ENCODE data around the gene MISP3. TPM values are rescaled to one million over a fixed set of nuclear protein-coding genes. Genes with fewer than 3 reads are reported as not detected.
A peak's percentile ranks its signal among the peaks of the same experiment; 100 is the strongest.
"Not testable (repeated sequence)": the region's sequence is repeated elsewhere in the genome, so short reads cannot be mapped to it uniquely, and the experiment has no call there.

Gene MISP3
- total RNA-seq, 2 experiments from 2014 or later: 2.4 to 2.5 TPM

GRCh38 chr19:14035706-14036105 lies 36.9 kb upstream of the MISP3 start:
- no peak overlapping the region for H3K4me3 Mint-ChIP-seq

GRCh38 chr19:14039181-14039580 lies 33.4 kb upstream of the MISP3 start:
- Mint-ChIP-seq H3K27ac (no peak overlapping the region), H3K9me3 (no peaks in the 10 kb centered on the region), H3K36me3 (peaks cover 36% of the 10 kb centered on the region), H3K27me3 (no peaks in the 10 kb centered on the region), H3K4me1 (ENCODE audit: low read depth) (peaks cover 19% of the 10 kb centered on the region), H3K4me3 (no peak overlapping the region)
- CTCF ChIA-PET: interaction anchor here (1.8 kb wide), 1 partner anchor 9 kb away, joined by 7 read pairs; no protein-coding TSS in a partner anchor
- intact Hi-C loops (cut with micrococcal nuclease): no loop called here
- POLR2A ChIA-PET: no interaction called here
- DNase-seq: no peak

More at GRCh38 chr19:14035706-14036105, 36.9 kb upstream of the MISP3 start:
- peaks cover 27% of the 10 kb centered on the region for H3K36me3 Mint-ChIP-seq
- no peaks in the 10 kb centered on the region for H3K27me3 Mint-ChIP-seq
- intact Hi-C loops (cut with micrococcal nuclease): no loop called here
- POLR2A ChIA-PET: no interaction called here
- no peaks in the 10 kb centered on the region for H3K9me3 Mint-ChIP-seq
- no peak overlapping the region for H3K27ac Mint-ChIP-seq
- peaks cover 27% of the 10 kb centered on the region for H3K4me1 Mint-ChIP-seq (ENCODE audit: low read depth)
- CTCF ChIA-PET: interaction anchor here (0.7 to 2.0 kb wide), 4 partner anchors 12 to 80 kb away, joined by 3 to 6 read pairs (median 4); partner anchors contain the start of gene MISP3
- DNase-seq: no peak

- H3K27me3 Mint-ChIP-seq; H3K9me3 Mint-ChIP-seq; H3K4me3 Mint-ChIP-seq; intact Hi-C loops (cut with micrococcal nuclease); POLR2A ChIA-PET: not testable (repeated sequence)
- Mint-ChIP-seq H3K27ac (peak overlapping the region; percentile 53), H3K4me1 (ENCODE audit: low read depth) (peaks cover 12% of the 10 kb centered on the region), H3K36me3 (peaks cover 39% of the 10 kb centered on the region)
- CTCF ChIA-PET: interaction anchor here (0.5 to 9.3 kb wide), 13 partner anchors 10 to 163 kb away, joined by 3 to 99 read pairs (median 4); partner anchors contain the start of genes IL27RA and MISP3
- peak; percentile 42 for DNase-seq
Measured at GRCh38 chr19:14042659-14043608, 29.7 kb upstream of the MISP3 start.

- intact Hi-C loops (cut with micrococcal nuclease): loop anchor here (5.0 kb wide), 1 partner anchor 166 kb away; no protein-coding TSS in a partner anchor
- H3K4me1 Mint-ChIP-seq (ENCODE audit: low read depth); H3K27me3 Mint-ChIP-seq; H3K9me3 Mint-ChIP-seq; H3K27ac Mint-ChIP-seq; DNase-seq; H3K4me3 Mint-ChIP-seq: not testable (repeated sequence)
- CTCF ChIA-PET: interaction anchor here (0.6 to 9.3 kb wide), 31 partner anchors 8 to 300 kb away, joined by 3 to 99 read pairs (median 4); partner anchors contain the start of genes DCAF15, IL27RA, MISP3 and NANOS3
- H3K36me3 Mint-ChIP-seq: peaks cover 51% of the 10 kb centered on the region
- POLR2A ChIA-PET: interaction anchor here (1.0 to 1.2 kb wide), 2 partner anchors 16 to 42 kb away, joined by 3 to 5 read pairs; partner anchors contain the start of genes IL27RA and RFX1
Measured at GRCh38 chr19:14047866-14048265, 24.7 kb upstream of the MISP3 start.

- H3K27ac Mint-ChIP-seq: peak overlapping the region; percentile 51
- intact Hi-C loops (cut with micrococcal nuclease): loop anchor here (5.0 kb wide), 1 partner anchor 166 kb away; no protein-coding TSS in a partner anchor
Measured at GRCh38 chr19:14048443-14049153, 24.0 kb upstream of the MISP3 start.

GRCh38 chr19:14050512-14050911 lies 22.1 kb upstream of the MISP3 start:
- Mint-ChIP-seq H3K27ac (no peak overlapping the region), H3K4me3 (no peak overlapping the region), H3K27me3 (no peaks in the 10 kb centered on the region), H3K9me3 (peaks cover 7% of the 10 kb centered on the region), H3K36me3 (peaks cover 47% of the 10 kb centered on the region), H3K4me1 (ENCODE audit: low read depth) (peaks cover 4% of the 10 kb centered on the region)
- ChIA-PET CTCF (interaction anchor here (0.5 to 9.3 kb wide), 5 partner anchors 8 to 302 kb away, joined by 3 to 99 read pairs (median 5); partner anchors contain the start of gene MISP3), POLR2A (no interaction called here)
- no peak for DNase-seq
- intact Hi-C loops (cut with micrococcal nuclease): no loop called here

More at GRCh38 chr19:14048443-14049153, 24.0 kb upstream of the MISP3 start:
- Mint-ChIP-seq H3K27me3 (no peaks in the 10 kb centered on the region), H3K9me3 (peaks cover 7% of the 10 kb centered on the region), H3K4me3 (no peak overlapping the region), H3K4me1 (ENCODE audit: low read depth) (peaks cover 4% of the 10 kb centered on the region), H3K36me3 (peaks cover 50% of the 10 kb centered on the region)
- DNase-seq: peak; percentile 83
- ChIA-PET CTCF (interaction anchor here (0.6 to 9.3 kb wide), 34 partner anchors 9 to 301 kb away, joined by 3 to 99 read pairs (median 4); partner anchors contain the start of genes DCAF15, IL27RA, MISP3 and NANOS3), POLR2A (interaction anchor here (1.0 to 1.2 kb wide), 2 partner anchors 17 to 42 kb away, joined by 3 to 5 read pairs; partner anchors contain the start of genes IL27RA and RFX1)

- H3K27me3 Mint-ChIP-seq, POLR2A ChIA-PET: not testable (repeated sequence)
Measured at GRCh38 chr19:14050961-14051360, 21.6 kb upstream of the MISP3 start.

GRCh38 chr19:14051980-14052379 lies 20.6 kb upstream of the MISP3 start:
- H3K36me3 Mint-ChIP-seq: peaks cover 39% of the 10 kb centered on the region
- CTCF ChIA-PET: interaction anchor here (1.3 to 1.6 kb wide), 2 partner anchors 20 to 22 kb away, joined by 4 to 5 read pairs; partner anchors contain the start of gene MISP3
- intact Hi-C loops (cut with micrococcal nuclease): no loop called here

More at GRCh38 chr19:14050961-14051360, 21.6 kb upstream of the MISP3 start:
- peaks cover 45% of the 10 kb centered on the region for H3K36me3 Mint-ChIP-seq
- intact Hi-C loops (cut with micrococcal nuclease); H3K9me3 Mint-ChIP-seq; H3K4me3 Mint-ChIP-seq; H3K4me1 Mint-ChIP-seq (ENCODE audit: low read depth); H3K27ac Mint-ChIP-seq; DNase-seq: not testable (repeated sequence)
- CTCF ChIA-PET: interaction anchor here (0.5 to 9.3 kb wide), 4 partner anchors 7 to 302 kb away, joined by 3 to 99 read pairs (median 19); partner anchors contain the start of gene MISP3

GRCh38 chr19:14052470-14052869 lies 20.1 kb upstream of the MISP3 start:
- H3K36me3 Mint-ChIP-seq: peaks cover 39% of the 10 kb centered on the region
- H3K27ac Mint-ChIP-seq: no peak overlapping the region
- POLR2A ChIA-PET: no interaction called here
- no peak for DNase-seq
- no peaks in the 10 kb centered on the region for H3K27me3 Mint-ChIP-seq
- CTCF ChIA-PET: interaction anchor here (1.0 to 1.6 kb wide), 3 partner anchors 20 to 172 kb away, joined by 3 to 5 read pairs (median 4); partner anchors contain the start of gene MISP3
- H3K4me1 Mint-ChIP-seq (ENCODE audit: low read depth): peaks cover 4% of the 10 kb centered on the region
- intact Hi-C loops (cut with micrococcal nuclease): no loop called here
- peaks cover 7% of the 10 kb centered on the region for H3K9me3 Mint-ChIP-seq
- H3K4me3 Mint-ChIP-seq: no peak overlapping the region

More at GRCh38 chr19:14051980-14052379, 20.6 kb upstream of the MISP3 start:
- Mint-ChIP-seq H3K9me3 (peaks cover 7% of the 10 kb centered on the region), H3K27ac (no peak overlapping the region), H3K27me3 (no peaks in the 10 kb centered on the region), H3K4me1 (ENCODE audit: low read depth) (peaks cover 4% of the 10 kb centered on the region), H3K4me3 (no peak overlapping the region)
- POLR2A ChIA-PET: no interaction called here
- no peak for DNase-seq

GRCh38 chr19:14053032-14053431 lies 19.6 kb upstream of the MISP3 start:
- Mint-ChIP-seq H3K36me3 (peaks cover 39% of the 10 kb centered on the region), H3K27me3 (no peaks in the 10 kb centered on the region), H3K4me3 (no peak overlapping the region), H3K27ac (no peak overlapping the region), H3K9me3 (peaks cover 7% of the 10 kb centered on the region), H3K4me1 (ENCODE audit: low read depth) (peaks cover 9% of the 10 kb centered on the region)
- DNase-seq: no peak
- intact Hi-C loops (cut with micrococcal nuclease): no loop called here
- CTCF ChIA-PET: interaction anchor here (1.0 to 1.6 kb wide), 3 partner anchors 19 to 172 kb away, joined by 3 to 5 read pairs (median 4); partner anchors contain the start of gene MISP3
- POLR2A ChIA-PET: no interaction called here

GRCh38 chr19:14053500-14053899 lies 19.1 kb upstream of the MISP3 start:
- CTCF ChIA-PET: interaction anchor here (1.0 to 1.6 kb wide), 3 partner anchors 18 to 173 kb away, joined by 3 to 6 read pairs (median 4); partner anchors contain the start of gene MISP3
- DNase-seq: no peak
- Mint-ChIP-seq H3K36me3 (peaks cover 35% of the 10 kb centered on the region), H3K27me3 (peaks cover 2% of the 10 kb centered on the region), H3K4me1 (ENCODE audit: low read depth) (peaks cover 10% of the 10 kb centered on the region), H3K4me3 (no peak overlapping the region), H3K9me3 (peaks cover 7% of the 10 kb centered on the region), H3K27ac (no peak overlapping the region)
- intact Hi-C loops (cut with micrococcal nuclease): no loop called here
- POLR2A ChIA-PET: no interaction called here

Data from activated CD4-positive, alpha-beta memory T cell treated with anti-CD3 and anti-CD28 coated beads for 36 hours (primary cell).